Right cardiac atrium (tissue), 5 donors: ENCODE measurements around the gene ECM2. TPM values are rescaled to one million over a fixed set of nuclear protein-coding genes. Genes with fewer than 3 reads are reported as not detected.
"Not testable (repeated sequence)": the region's sequence is repeated elsewhere in the genome, so short reads cannot be mapped to it uniquely, and the experiment has no call there.

ENCODE experiments used
- ATAC-seq, 2 donors: fragments of 200-7000 bp; cut with Tn5 transposase; one replicate each; pipeline versions ENCODE4 v1.8.0 to v1.9.1; 2020; ENCODE audit warnings: moderate library complexity in 2 of 2, mild to moderate bottlenecking in 1 of 2
- DNase-seq, 3 donors: peaks; one replicate each; pipeline ENCODE4 v3.0.0-alpha.2; 2020
- H3K27ac ChIP-seq: one replicate; pipeline ENCODE4 v1.5.1; 2013; ENCODE audit warnings: mild to moderate bottlenecking, low read length, control low read depth, moderate library complexity
- H3K27me3 ChIP-seq: one replicate; pipeline ENCODE4 v1.6.1; 2013; ENCODE audit not compliant: control insufficient read depth, insufficient read depth
- H3K4me1 ChIP-seq: one replicate; pipeline ENCODE4 v1.6.1; 2013; ENCODE audit warnings: low read length; ENCODE audit not compliant: control insufficient read depth, insufficient read depth
- H3K4me3 ChIP-seq: one replicate; pipeline ENCODE4 v1.5.1; 2013; ENCODE audit warnings: low read length, control low read depth
- H3K9me3 ChIP-seq: one replicate; pipeline ENCODE4 v1.6.1; 2013; ENCODE audit warnings: low read length; ENCODE audit not compliant: control insufficient read depth
- WGBS: extraction: QIAGEN DNeasy Blood & Tissue Kit; methylation state at CpG from one replicate; pipeline ENCODE4 v1.1.7; 2013; 5-methylcytosine and 5-hydroxymethylcytosine counted together
- intact Hi-C, 4 donors: fragments of 100-400 bp; cut with DNase I; formaldehyde crosslinking; loops; one replicate each; pipeline versions ENCODE4 v1.11.0 to v1.14.0; 2022 to 2023
- long read RNA-seq, 4 donors: library from polyadenylated mRNA; unstranded; transcript quantifications; one replicate each; pipeline ENCODE4 v2.0.0, GENCODE V29; 2020 to 2021
- polyA plus RNA-seq: library from polyadenylated mRNA; stranded (reverse); fragments of 200-250 nt; gene quantifications from one replicate; pipeline ENCODE4 v1.2.3, GENCODE V29; 2013
- total RNA-seq, 4 donors: library from RNA; stranded (reverse); fragmentation: NEBNext Ultra II Directional; extraction: Animal tissue kit (Norgen Biotek cat#: 25700); gene quantifications; one replicate each; pipeline ENCODE4 v1.2.1, GENCODE V29; 2021
- donor health status: healthy with polysubstance abuse.
- donor health status: DM: no; HTN: yes; CAD: no.
- donor health status: DM: no; HTN: no; CAD: no.
- donor health status: DM: no; HTN: yes; CAD: no; lungs with severe emphysema.
- donor health status: DM: yes; HTN: yes; CAD: no.

The ECM2 gene
- total RNA-seq (10 to 100 TPM; 11.1 to 17.6 (median 13.5) TPM), polyA plus RNA-seq (10.8 TPM)
- long read RNA-seq, donor 1, partial matches to known transcripts = 1 of 5 reads
- long read RNA-seq, donor 1, other reads (novel, unspliced or antisense) = 2 of 5 reads
- long read RNA-seq, donor 2, partial matches to known transcripts = 1 of 1 reads
- long read RNA-seq, donor 2, other reads (novel, unspliced or antisense) = 0 of 1 reads
- long read RNA-seq, donor 3, partial matches to known transcripts = 0 of 6 reads
- long read RNA-seq, donor 3, other reads (novel, unspliced or antisense) = 3 of 6 reads
- long read RNA-seq, donor 4, partial matches to known transcripts = 1 of 2 reads
- long read RNA-seq, donor 4, other reads (novel, unspliced or antisense) = 1 of 2 reads

DNA sequence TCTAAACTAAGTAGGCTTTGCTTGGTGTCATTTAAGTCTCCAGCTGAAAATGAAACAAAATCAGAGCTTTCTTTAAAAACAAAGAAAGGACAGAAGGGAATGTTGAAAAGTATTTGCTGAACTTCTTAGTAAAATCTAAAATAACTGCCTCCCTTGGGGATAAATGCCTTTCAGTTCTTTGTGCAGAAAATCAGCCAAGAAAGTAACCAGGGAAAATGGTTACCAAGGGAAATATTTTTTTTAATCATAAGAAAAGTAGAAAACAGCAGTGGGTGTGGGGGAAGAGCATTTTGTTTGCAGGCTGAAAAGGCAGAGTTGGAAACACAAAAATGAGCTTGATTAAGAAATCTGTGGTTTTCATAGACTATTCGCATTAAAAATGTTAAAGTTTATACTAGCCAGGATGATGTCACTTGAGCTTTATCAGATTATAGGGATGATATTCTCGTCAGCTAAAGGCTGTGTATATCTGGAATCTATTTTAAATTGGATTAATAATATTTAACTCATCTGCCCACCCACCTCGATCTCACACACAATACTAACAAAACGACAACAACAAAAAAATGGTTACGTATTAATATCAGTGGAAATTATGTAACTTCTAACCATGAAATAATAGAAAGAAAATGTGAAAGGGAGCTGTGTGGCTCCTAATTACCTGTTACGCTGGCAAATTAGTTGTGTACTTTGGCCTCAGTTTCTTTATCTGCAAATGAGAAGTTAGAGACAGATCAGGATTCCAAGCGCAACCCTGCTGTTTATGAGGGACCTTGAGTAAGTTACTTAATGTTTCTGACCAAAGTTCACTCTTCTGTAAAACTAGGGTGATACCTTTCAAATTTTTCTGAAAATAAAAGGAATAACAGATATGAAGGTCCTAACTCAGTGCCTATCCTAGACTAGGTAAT lies at the start of gene ECM2:
Gene ECM2 (minus strand): TSS at position 51 of the 911 bp plus-strand sequence. CDS start 13,124 bp downstream, outside the sequence.
- Histone ChIP-seq H3K4me3 (peak within 1 kb of the TSS; percentile 49), H3K27ac (no peak within 1 kb of the TSS), H3K9me3 (no peaks in the 10 kb centered on the region), H3K27me3 (no peaks in the 10 kb centered on the region), H3K4me1 (no peaks in the 10 kb centered on the region)
- intact Hi-C loops = no loop called here
- no peak for DNase-seq
- WGBS = 46% methylated on average over 7 of the region's 7 CpGs
- peak; percentile 34 to 60 for ATAC-seq

DNA sequence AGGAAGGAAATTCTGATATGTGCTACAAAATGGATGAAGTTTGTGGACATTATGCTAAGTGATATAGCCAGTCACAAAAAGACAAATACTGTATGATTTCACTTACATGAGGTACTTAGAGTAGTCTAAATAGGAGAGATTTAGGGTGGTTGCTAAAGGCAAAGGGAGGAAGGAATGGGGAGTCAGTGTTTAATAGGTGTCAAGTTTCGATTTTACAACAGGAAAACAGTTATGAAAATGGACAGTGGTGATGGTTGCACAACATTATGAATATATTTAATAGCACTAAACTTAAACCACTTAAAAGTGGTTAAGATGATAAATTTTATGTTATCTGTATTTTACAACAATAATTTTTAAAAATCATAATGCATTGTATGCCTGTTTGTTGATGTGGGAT lies 40.4 kb upstream of the ECM2 start:
- DNase-seq (no peak), ATAC-seq (no peak)
- no peak overlapping the region for H3K27ac ChIP-seq
- WGBS = 70% methylated on average over 1 of the region's 1 CpG
- intact Hi-C loops = no loop called here
- no peak overlapping the region for H3K4me3 ChIP-seq
- no peaks in the 10 kb centered on the region for H3K27me3 ChIP-seq
- H3K9me3 ChIP-seq = no peaks in the 10 kb centered on the region
- H3K4me1 ChIP-seq = no peaks in the 10 kb centered on the region

GRCh38 chr9:92573612-92574011 lies 37.8 kb upstream of the ECM2 start:
- ATAC-seq = not testable (repeated sequence)
- 97% methylated on average over 14 of the region's 14 CpGs for WGBS

GRCh38 chr9:92571871-92572270 lies 36.1 kb upstream of the ECM2 start:
- intact Hi-C loops = not testable (repeated sequence)
- WGBS = 94% methylated on average over 2 of the region's 2 CpGs

More at GRCh38 chr9:92573612-92574011, 37.8 kb upstream of the ECM2 start:
- DNase-seq, H3K9me3 ChIP-seq, H3K4me1 ChIP-seq, H3K27ac ChIP-seq, H3K4me3 ChIP-seq, H3K27me3 ChIP-seq, intact Hi-C loops: not testable (repeated sequence)

DNA sequence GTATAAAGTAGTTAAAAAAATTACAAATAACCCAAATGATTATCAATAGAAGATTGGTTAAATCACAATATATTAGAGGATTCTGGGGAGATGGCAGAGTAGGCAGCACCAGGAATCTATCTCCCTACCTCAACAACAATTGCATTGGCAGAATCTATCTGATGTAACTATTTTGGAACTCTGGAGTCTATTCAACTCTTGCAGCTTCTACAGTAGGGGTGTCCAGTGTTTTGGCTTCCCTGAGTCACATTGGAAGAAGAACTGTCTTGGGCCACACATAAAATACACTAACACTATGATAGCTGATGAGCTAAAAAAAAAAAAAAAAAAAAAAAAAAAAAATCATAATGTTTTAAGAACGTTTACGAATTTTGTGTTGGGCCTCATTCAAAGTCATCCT lies 29.2 kb upstream of the ECM2 start:
- ATAC-seq (peak in 1 of 2 donors; percentile 47), DNase-seq (no peak)
- intact Hi-C loops = no loop called here
- WGBS = 74% methylated on average over 2 of the region's 2 CpGs
- H3K4me3 ChIP-seq = no peak overlapping the region
- H3K27ac ChIP-seq = no peak overlapping the region
- H3K27me3 ChIP-seq = no peaks in the 10 kb centered on the region
- peaks cover 3% of the 10 kb centered on the region for H3K4me1 ChIP-seq
- no peaks in the 10 kb centered on the region for H3K9me3 ChIP-seq

More at GRCh38 chr9:92571871-92572270, 36.1 kb upstream of the ECM2 start:
- not testable (repeated sequence) for H3K27me3 ChIP-seq, H3K4me1 ChIP-seq, ATAC-seq, H3K27ac ChIP-seq, DNase-seq, H3K4me3 ChIP-seq, H3K9me3 ChIP-seq

GRCh38 chr9:92564504-92564903 lies 28.7 kb upstream of the ECM2 start:
- intact Hi-C loops = no loop called here

GRCh38 chr9:92563116-92564100 lies 27.6 kb upstream of the ECM2 start:
- intact Hi-C loops = no loop called here
- Histone ChIP-seq H3K4me3 (no peak overlapping the region), H3K27me3 (no peaks in the 10 kb centered on the region), H3K4me1 (peaks cover 3% of the 10 kb centered on the region), H3K27ac (no peak overlapping the region), H3K9me3 (no peaks in the 10 kb centered on the region)
- DNase-seq (no peak), ATAC-seq (peak; percentile 29 to 56)
- WGBS = 59% methylated on average over 3 of the region's 3 CpGs

More at GRCh38 chr9:92564504-92564903, 28.7 kb upstream of the ECM2 start:
- no peak for DNase-seq
- Histone ChIP-seq H3K9me3 (no peaks in the 10 kb centered on the region), H3K4me1 (peaks cover 3% of the 10 kb centered on the region), H3K27ac (no peak overlapping the region), H3K27me3 (no peaks in the 10 kb centered on the region), H3K4me3 (no peak overlapping the region)
- ATAC-seq = peak in 1 of 2 donors; percentile 22

DNA sequence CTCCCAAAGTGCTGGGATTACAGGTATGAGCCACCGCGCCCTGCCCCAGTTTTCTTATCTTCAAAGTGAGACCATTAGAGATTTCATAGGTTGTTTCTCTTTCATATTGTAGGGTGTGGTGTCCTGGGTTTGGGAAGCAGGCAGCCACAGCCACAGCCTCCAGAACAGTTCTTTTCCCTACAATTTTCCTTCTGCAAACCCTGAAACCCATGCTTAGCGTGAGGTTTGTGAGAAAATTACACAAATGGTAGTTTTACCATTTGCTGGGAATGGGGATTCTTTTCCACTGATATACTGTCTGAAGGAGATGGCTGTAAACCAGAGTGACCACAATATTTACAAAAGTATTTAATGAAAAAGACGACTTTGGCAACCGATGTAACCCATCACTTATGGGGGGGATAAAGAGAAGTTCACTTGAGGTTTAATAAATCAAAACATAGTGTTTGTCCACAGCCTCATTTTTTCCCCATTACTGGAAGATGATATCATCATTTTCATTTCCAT lies 26.7 kb upstream of the ECM2 start:
- no peak overlapping the region for H3K27ac ChIP-seq
- WGBS = 74% methylated on average over 5 of the region's 5 CpGs
- no peaks in the 10 kb centered on the region for H3K27me3 ChIP-seq
- H3K4me1 ChIP-seq = peaks cover 3% of the 10 kb centered on the region
- ATAC-seq = no peak
- H3K4me3 ChIP-seq = no peak overlapping the region
- H3K9me3 ChIP-seq = no peaks in the 10 kb centered on the region
- DNase-seq = no peak
- intact Hi-C loops = no loop called here

GRCh38 chr9:92561374-92562330 lies 25.9 kb upstream of the ECM2 start:
- WGBS = 84% methylated on average over 5 of the region's 5 CpGs
- no peak overlapping the region for H3K4me3 ChIP-seq
- peaks cover 3% of the 10 kb centered on the region for H3K4me1 ChIP-seq
- no peak overlapping the region for H3K27ac ChIP-seq
- DNase-seq (no peak), ATAC-seq (no peak)
- no peaks in the 10 kb centered on the region for H3K9me3 ChIP-seq
- no peaks in the 10 kb centered on the region for H3K27me3 ChIP-seq
- intact Hi-C loops = no loop called here
